PC-9 (cell line): Measurements from ENCODE around the gene LMCD1. TPM values are rescaled to one million over a fixed set of nuclear protein-coding genes. Genes with fewer than 3 reads are reported as not detected.

Experiments
- BruUV-seq: library from RNA; stranded (reverse); fragments of 400-500 nt; replicated peaks from 2 replicates; lab custom pipeline; 2021; lab: Mats Ljungman, UMichigan
- CTCF ChIA-PET: fragments of 300-600 bp; sonication (Branson Sonifier 250); formaldehyde crosslinking; loops from one replicate; lab custom pipeline; 2022; ENCODE audit warnings: antibody characterized with exemption; lab: Charles Lee
- POLR2A ChIA-PET: fragments of 300-600 bp; sonication (Branson Sonifier 250); formaldehyde crosslinking; loops from one replicate; lab custom pipeline; 2022; ENCODE audit warnings: antibody characterized with exemption; ENCODE audit not compliant: unreplicated experiment; lab: Charles Lee
- DNase-seq, 2 experiments: peaks; one replicate each; pipeline versions ENCODE4 v3.0.0 to v3.0.0-alpha.2; 2015 to 2022; ENCODE audit warnings: mixed read lengths in 1 of 2
- H2AFZ ChIP-seq: fragments of 200-600 bp; sonication (generic); 2 replicates; pipeline ENCODE4 v1.8.1; 2017; ENCODE audit warnings: antibody characterized with exemption
- H3F3A ChIP-seq: fragments of 200-600 bp; sonication (generic); 2 replicates; pipeline ENCODE4 v1.8.1; 2017; ENCODE audit warnings: antibody characterized with exemption, mild to moderate bottlenecking, low read depth; ENCODE audit not compliant: insufficient read depth
- H3K27ac ChIP-seq: fragments of 200-600 bp; sonication (generic); 2 replicates; pipeline ENCODE4 v1.6.1; 2016; ENCODE audit warnings: mixed run types
- H3K27me3 ChIP-seq: fragments of 200-600 bp; sonication (generic); 2 replicates; pipeline ENCODE4 v1.6.1; 2016; ENCODE audit warnings: low read depth, mixed run types; ENCODE audit not compliant: insufficient read depth
- H3K36me3 ChIP-seq: fragments of 200-600 bp; sonication (generic); 2 replicates; pipeline ENCODE4 v1.6.1; 2016; ENCODE audit warnings: low read depth, mixed run types
- H3K4me1 ChIP-seq: fragments of 200-600 bp; sonication (generic); replicated peaks from 2 replicates; pipeline ENCODE4 v1.6.1; 2016; ENCODE audit warnings: mixed run types; ENCODE audit not compliant: insufficient read depth
- H3K4me2 ChIP-seq: fragments of 200-600 bp; sonication (generic); 2 replicates; pipeline ENCODE4 v1.6.1; 2017; ENCODE audit warnings: mixed run types
- H3K4me3 ChIP-seq: fragments of 200-600 bp; sonication (generic); 2 replicates; pipeline ENCODE4 v1.6.1; 2016; ENCODE audit warnings: mixed run types
- H3K79me2 ChIP-seq: fragments of 200-600 bp; sonication (generic); 2 replicates; pipeline ENCODE4 v1.6.1; 2017; ENCODE audit warnings: low read depth, mixed run types
- H3K9me2 ChIP-seq: fragments of 200-600 bp; sonication (generic); 2 replicates; pipeline ENCODE4 v1.8.1; 2017; ENCODE audit warnings: mild to moderate bottlenecking; ENCODE audit not compliant: insufficient read depth
- H3K9me3 ChIP-seq: fragments of 200-600 bp; sonication (generic); 2 replicates; pipeline ENCODE4 v1.8.1; 2016; ENCODE audit warnings: low read depth; ENCODE audit not compliant: insufficient read depth
- H4K20me1 ChIP-seq: fragments of 200-600 bp; sonication (generic); 2 replicates; pipeline ENCODE4 v1.8.1; 2017; ENCODE audit not compliant: insufficient read depth
- EZH2 ChIP-seq: fragments of 200-600 bp; sonication (generic); IDR thresholded peaks from 2 replicates; pipeline ENCODE4 v1.8.0; 2017; ENCODE audit warnings: antibody characterized with exemption, low read depth
- intact Hi-C: fragments of 100-400 bp; cut with micrococcal nuclease; formaldehyde crosslinking; loops from one replicate; pipeline ENCODE4 v1.10.0; 2022; ENCODE audit not compliant: unreplicated experiment
- total RNA-seq: library from RNA; stranded (reverse); gene quantifications from 2 replicates; pipeline ENCODE4 v1.2.3, GENCODE V29; 2021
- TF ChIP-seq, protein P1 (sequence below): fragments of 200-600 bp; sonication (generic); conservative IDR thresholded peaks from 2 replicates; pipeline ENCODE4 v1.6.1; 2017; ENCODE audit warnings: mixed run types, antibody characterized with exemption, mild to moderate bottlenecking, moderate library complexity

LMCD1 gene
- total RNA-seq, 1 experiment from 2014 or later, result 10.3 TPM

GRCh38 chr3:8458238-8458661, 43.4 kb upstream of the LMCD1 start:
- Histone ChIP-seq H3K27me3 (no peaks in the 10 kb centered on the region), H3K9me3 (no peaks in the 10 kb centered on the region), H3K9me2 (no peaks in the 10 kb centered on the region), H3K4me3 (no peak overlapping the region), H4K20me1 (no peaks in the 10 kb centered on the region), H3F3A (no peaks in the 10 kb centered on the region), H3K4me1 (no peaks in the 10 kb centered on the region), H3K27ac (no peak overlapping the region), H3K79me2 (no peaks in the 10 kb centered on the region), H3K4me2 (no peak overlapping the region), H2AFZ (no peak overlapping the region), H3K36me3 (no peaks in the 10 kb centered on the region)
- no peak for DNase-seq
- TF ChIP-seq, protein P1, sequence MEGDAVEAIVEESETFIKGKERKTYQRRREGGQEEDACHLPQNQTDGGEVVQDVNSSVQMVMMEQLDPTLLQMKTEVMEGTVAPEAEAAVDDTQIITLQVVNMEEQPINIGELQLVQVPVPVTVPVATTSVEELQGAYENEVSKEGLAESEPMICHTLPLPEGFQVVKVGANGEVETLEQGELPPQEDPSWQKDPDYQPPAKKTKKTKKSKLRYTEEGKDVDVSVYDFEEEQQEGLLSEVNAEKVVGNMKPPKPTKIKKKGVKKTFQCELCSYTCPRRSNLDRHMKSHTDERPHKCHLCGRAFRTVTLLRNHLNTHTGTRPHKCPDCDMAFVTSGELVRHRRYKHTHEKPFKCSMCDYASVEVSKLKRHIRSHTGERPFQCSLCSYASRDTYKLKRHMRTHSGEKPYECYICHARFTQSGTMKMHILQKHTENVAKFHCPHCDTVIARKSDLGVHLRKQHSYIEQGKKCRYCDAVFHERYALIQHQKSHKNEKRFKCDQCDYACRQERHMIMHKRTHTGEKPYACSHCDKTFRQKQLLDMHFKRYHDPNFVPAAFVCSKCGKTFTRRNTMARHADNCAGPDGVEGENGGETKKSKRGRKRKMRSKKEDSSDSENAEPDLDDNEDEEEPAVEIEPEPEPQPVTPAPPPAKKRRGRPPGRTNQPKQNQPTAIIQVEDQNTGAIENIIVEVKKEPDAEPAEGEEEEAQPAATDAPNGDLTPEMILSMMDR, result no peak
- TF ChIP-seq EZH2, result no peak
- ChIA-PET CTCF (no interaction called here), POLR2A (interaction anchor here (0.6 kb wide), 2 partner anchors 22 to 266 kb away, joined by 3 to 4 read pairs; no protein-coding TSS in a partner anchor)
- intact Hi-C loops, result no loop called here
- no TSS peak for BruUV-seq

DNA sequence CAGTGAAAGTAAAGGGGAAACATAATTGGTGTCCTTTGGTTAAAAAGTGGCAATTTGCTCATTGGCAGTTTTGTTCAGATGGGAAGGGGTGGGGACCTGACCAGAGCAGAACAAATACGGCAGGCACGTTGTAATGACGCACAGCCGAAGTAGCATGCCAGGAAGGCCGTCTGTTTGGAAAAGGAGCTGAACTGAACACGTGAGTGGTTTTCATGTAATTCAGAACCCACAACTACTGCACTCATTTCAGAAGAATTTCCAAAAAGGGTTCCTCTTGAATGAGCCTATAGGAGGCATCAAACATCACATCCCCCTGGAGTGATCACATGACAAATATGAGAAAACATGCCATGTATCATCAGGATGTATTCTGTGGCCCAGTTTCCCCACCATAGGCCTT, 42.9 kb upstream of the LMCD1 start:
- no peaks in the 10 kb centered on the region for H4K20me1 ChIP-seq
- no peaks in the 10 kb centered on the region for H3K27me3 ChIP-seq
- no peak overlapping the region for H2AFZ ChIP-seq
- intact Hi-C loops, result no loop called here
- no peaks in the 10 kb centered on the region for H3K9me3 ChIP-seq
- no peak for DNase-seq
- no peaks in the 10 kb centered on the region for H3K36me3 ChIP-seq
- H3K9me2 ChIP-seq, result no peaks in the 10 kb centered on the region
- CTCF ChIA-PET, result no interaction called here
- no peak overlapping the region for H3K27ac ChIP-seq
- H3K4me2 ChIP-seq, result no peak overlapping the region
- POLR2A ChIA-PET, result interaction anchor here (0.6 kb wide), 1 partner anchor 265 kb away, joined by 3 read pairs; no protein-coding TSS in a partner anchor
- H3K4me1 ChIP-seq, result no peaks in the 10 kb centered on the region
- no TSS peak for BruUV-seq
- H3K79me2 ChIP-seq, result no peaks in the 10 kb centered on the region
- TF ChIP-seq, protein P1, result no peak
- TF ChIP-seq EZH2, result no peak
- no peaks in the 10 kb centered on the region for H3F3A ChIP-seq
- no peak overlapping the region for H3K4me3 ChIP-seq

DNA sequence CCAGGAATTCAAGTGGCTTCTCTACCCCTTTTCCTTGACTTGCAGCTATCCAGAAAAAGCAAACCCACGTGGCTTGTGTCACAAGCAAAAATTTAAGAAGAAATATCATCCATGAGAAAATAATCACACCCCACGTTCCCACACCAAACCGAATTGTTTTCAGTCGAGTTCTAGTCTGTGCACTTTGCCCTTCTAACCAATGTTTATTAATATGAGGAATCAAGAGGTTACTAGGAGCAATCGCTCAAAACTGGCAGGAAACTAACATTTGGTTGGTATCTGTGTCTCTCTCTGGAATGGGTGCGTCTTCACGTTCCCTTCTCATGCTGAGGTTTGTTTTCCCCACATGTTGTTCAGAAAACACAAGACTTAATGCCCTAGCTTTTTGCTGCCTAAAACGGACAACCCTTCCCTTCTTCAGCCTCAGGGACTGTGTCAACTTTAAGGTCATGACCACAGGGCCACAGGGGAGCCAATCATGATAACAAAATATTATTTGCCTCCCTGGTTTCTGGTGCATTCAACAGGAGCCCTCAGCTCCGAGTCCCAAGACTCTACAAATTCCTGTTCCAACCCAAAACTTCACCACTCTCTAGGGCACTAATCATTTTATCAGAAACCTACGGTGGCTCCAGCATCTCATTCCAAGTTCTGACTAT, 41.4 kb upstream of the LMCD1 start:
- Histone ChIP-seq H3K36me3 (no peaks in the 10 kb centered on the region), H3K9me2 (no peaks in the 10 kb centered on the region), H3K27ac (no peak overlapping the region), H3K9me3 (no peaks in the 10 kb centered on the region), H3F3A (no peaks in the 10 kb centered on the region), H3K4me3 (no peak overlapping the region), H3K27me3 (no peaks in the 10 kb centered on the region), H4K20me1 (no peaks in the 10 kb centered on the region), H2AFZ (no peak overlapping the region), H3K4me1 (no peaks in the 10 kb centered on the region), H3K4me2 (no peak overlapping the region), H3K79me2 (no peaks in the 10 kb centered on the region)
- POLR2A ChIA-PET, result no interaction called here
- intact Hi-C loops, result no loop called here
- no peak for TF ChIP-seq EZH2
- TF ChIP-seq, protein P1, result no peak
- CTCF ChIA-PET, result no interaction called here
- BruUV-seq, result no TSS peak
- no peak for DNase-seq
